ENCODE data around the gene DUSP9.
"Not testable (repeated sequence)": the region's sequence is repeated elsewhere in the genome, so short reads cannot be mapped to it uniquely, and the experiment has no call there.

Gene DUSP9

DNA sequence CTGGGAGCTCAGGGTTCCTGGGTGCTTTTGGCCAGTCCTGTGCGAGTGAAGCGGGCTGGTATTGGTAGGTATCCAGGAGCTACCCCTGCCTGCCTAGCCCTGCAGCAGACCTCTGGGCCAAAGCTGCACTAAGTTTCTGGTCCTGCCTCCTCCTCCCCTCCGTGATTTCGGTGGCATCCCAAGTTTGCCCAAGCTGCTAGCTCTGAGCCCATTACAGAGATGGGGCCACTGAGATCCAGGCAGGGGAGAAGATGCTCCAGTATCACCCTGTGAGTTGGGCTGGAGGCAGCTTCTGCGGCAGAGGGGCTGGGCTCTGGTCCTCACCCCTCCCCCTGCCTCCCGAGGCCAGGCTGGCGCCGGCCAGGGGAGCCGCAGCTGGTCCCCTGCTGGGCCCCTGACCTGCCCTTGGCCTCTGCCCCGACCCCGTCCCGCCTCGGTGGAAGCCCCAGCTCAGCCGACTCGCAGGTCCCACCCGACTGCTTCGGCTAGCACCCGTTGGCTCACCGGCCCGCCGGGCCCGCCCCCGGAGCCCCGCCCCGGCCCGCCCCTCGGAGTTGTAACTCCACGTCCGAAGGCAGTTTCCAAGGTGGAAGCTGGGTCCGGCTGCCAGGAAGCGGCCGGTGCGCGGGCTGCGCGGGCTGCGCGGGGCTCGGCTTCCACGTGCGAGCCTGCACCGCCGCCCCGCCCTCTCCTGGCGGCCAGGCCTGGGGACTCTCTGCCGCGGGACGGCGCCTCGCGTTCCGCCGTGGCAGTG lies at the start of gene DUSP9:
Gene DUSP9 (plus strand): TSS at position 584 of the 754 bp plus-strand sequence. CDS start 751 bp downstream, outside the sequence.
- in situ Hi-C loops (cut with HindIII; ENCODE audit: low pct_ligation_motif_present, low pct_unique_long_range_greater_than_20kb, low sequenced_read_pairs) = no loop called here
- DNase-seq = peak; percentile 57

DNA sequence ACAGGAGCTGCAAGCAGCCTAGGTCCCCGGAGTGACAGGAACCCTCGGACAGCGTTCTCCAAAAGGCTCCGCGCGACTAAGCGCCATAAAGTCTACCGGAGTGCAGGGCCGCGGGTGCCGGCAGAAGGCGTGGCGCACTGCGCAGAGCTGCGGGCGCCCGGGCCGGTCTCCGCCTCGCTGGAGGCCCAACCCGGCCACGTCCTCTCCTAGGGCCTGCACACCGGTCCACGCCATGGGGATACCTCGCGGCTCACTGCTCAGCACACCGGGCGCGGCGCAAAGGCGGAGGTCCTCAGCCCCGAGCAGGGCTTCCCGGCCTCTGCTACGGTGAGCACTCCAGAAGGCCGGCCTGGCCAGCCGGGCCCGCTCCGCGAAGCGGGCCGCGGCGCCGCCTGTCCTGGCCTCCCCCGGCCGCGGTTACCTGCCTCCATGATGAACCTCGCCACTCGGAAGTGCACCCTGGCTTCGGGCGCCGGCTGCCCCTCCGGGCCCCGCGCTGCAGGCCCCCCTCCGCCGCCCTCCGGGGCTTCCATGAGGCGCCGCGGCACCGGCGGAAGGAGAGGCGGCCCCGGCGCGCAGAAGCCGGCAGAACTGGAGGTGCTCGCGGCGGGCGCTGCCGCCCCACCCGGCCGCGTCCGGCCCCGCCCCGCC lies 48.3 kb upstream of the DUSP9 start, which contains the start of gene CCNQ:
Gene CCNQ (minus strand): TSS at position 599 of the 651 bp plus-strand sequence. CDS start 66 bp downstream, at position 533.
- DNase-seq = peak; percentile 5
- in situ Hi-C loops (cut with HindIII; ENCODE audit: low pct_ligation_motif_present, low pct_unique_long_range_greater_than_20kb, low sequenced_read_pairs) = no loop called here

- DNase-seq = peak; percentile 79
- in situ Hi-C loops (cut with HindIII; ENCODE audit: low pct_ligation_motif_present, low pct_unique_long_range_greater_than_20kb, low sequenced_read_pairs) = no loop called here
These were observed 47.6 kb upstream of the DUSP9 start for GRCh38 chrX:153599192-153600031.

DNA sequence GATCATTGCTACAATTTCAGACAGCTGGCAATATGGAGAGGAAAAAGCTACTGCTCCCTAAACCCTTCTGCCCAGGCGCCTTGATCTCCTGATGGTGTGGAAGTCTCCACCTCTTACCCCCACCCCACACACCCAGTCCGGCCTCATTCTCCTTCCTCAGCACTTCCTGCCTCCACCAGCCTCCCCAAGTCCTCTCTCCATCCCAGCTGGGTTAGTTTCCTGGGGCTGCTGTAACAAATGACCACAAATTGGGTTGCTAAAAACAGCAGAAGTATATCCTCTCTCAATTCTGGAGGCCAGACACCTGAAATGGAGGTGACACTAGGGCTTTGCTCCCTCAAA lies 47.0 kb upstream of the DUSP9 start:
- DNase-seq = peak; percentile 1
- in situ Hi-C loops (cut with HindIII; ENCODE audit: low pct_ligation_motif_present, low pct_unique_long_range_greater_than_20kb, low sequenced_read_pairs) = no loop called here

DNA sequence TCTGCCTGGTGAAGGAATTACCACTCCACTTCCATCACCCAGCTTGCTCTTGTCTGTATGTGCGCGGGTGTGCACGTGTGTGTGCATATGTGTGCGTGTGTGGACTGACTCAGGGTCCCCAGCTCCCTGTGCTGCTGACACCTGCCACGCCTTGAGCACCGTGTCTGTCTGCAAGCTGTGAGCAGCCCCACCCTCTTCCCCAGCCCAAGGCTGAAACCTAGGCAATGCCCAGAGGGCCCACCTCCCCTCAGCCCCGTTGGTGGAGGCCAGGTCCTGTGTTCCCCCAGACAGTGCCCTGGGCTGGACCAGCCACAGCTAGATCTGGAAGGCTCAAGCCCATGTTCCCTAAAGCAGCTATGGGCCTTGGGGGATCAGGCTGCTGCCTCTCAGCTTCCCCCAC lies 46.1 kb upstream of the DUSP9 start:
- in situ Hi-C loops (cut with HindIII; ENCODE audit: low pct_ligation_motif_present, low pct_unique_long_range_greater_than_20kb, low sequenced_read_pairs) = no loop called here
- DNase-seq = no peak

DNA sequence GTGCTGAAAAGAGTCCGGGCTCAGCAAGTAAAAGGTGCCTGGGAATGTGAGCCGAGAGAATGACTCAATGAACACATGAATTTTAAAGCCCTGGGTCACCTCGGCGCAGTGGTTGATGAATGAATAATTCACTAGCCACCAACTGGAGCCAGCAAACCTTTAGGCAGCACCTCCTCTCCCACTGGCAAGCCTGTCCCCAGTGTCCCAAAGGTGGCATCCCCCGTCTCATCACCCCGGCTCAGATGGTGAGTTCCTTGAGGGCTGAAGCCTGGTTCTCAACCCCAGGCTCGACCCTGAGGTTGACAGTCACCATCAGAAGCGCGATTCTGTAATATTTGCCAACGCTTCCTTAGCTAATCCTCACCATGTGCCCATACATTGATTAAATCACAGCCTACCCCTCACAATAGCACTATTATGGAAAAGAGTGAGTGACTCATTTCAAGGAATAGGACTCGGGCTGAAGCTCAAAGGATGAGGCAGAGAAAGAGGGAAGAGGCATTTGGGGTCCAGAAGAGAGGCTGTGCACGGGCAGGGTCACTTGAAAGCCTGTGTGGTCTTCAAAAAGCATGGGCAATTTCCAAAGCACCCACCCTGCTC lies 45.4 kb upstream of the DUSP9 start:
- in situ Hi-C loops (cut with HindIII; ENCODE audit: low pct_ligation_motif_present, low pct_unique_long_range_greater_than_20kb, low sequenced_read_pairs) = no loop called here

DNA sequence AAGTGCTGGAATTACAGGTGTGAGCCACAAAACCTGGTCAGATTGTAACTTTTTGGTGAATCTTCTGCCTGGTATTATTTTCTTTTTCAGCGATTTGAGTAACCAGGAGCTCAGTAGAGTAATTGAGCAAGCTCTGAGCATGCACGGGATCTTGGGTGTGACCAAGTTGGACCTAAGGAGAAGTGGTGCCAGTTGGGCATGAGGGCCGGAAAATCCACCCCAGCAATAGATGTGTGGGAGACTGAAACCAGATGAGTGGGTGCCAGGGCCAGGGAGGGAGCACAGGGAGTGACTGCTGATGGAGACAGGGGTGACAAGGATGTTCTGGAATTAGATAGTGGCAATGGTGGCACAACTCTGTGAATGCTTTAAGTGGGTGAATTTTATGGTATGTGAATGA lies 44.4 kb upstream of the DUSP9 start:
- in situ Hi-C loops (cut with HindIII; ENCODE audit: low pct_ligation_motif_present, low pct_unique_long_range_greater_than_20kb, low sequenced_read_pairs) = no loop called here

More for the DNA sequence above, 45.4 kb upstream of the DUSP9 start:
- no peak for DNase-seq

DNA sequence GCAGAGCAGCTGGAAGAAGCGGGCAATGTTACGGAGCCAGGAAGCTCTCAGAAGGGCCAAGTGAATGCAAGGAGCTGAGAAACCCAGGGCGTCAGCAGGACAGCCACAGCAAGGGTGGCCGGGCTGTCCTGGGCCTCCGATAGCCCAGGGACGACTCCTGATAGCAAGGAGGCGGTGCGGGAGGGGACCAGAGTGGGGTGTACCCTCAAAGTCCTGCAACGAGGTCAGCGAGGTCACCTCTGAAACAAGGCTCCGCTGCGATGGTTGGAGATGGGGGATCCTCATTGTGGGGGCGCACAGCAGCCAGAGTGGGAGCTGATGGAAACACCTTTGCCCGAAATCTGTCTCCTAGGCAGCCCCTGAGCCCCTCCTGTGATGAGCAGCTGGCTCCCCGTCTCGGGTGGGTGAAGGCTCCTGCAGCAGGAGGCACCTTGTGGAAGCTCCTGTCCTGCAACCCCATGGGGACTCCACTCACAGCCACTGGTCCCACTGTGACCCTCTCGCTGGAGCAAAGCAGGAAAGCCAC lies 43.8 kb upstream of the DUSP9 start:
- no peak for DNase-seq
- in situ Hi-C loops (cut with HindIII; ENCODE audit: low pct_ligation_motif_present, low pct_unique_long_range_greater_than_20kb, low sequenced_read_pairs) = no loop called here

More for the DNA sequence above, 44.4 kb upstream of the DUSP9 start:
- DNase-seq = no peak

DNA sequence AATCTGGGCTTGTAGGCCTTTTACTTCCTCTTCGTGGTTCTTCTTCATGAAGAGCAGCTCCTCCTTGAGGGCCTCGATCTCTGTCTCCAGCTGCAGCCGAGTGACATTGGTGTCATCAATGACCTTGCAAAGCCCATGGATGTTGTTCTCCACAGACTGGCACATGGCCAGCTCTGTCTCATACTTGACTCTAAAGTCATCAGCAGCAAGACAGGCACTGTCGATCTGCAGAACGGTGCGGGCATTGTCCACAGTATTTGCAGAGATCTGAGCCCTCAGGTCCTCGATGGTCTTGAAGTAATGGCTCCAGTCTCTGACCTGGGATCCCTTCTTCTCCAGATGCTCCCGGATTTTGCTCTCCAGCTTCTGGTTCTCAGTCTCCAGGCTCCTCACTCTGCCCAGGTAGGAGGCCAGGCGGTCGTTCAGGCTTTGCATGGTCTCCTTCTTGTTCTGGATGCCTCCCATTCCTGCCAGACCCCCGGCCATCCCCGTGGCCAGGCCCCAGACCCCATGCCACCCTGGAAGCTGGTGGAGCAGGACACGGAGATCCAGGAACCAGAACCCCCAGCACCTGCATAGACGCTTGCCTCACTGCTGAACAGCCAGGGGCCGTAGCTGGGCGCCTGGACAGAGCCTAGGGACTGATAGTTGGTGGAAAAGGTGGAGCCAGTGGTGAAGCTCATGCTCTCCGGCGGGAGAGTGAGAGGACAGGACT lies 42.2 kb upstream of the DUSP9 start:
- in situ Hi-C loops (cut with HindIII; ENCODE audit: low pct_ligation_motif_present, low pct_unique_long_range_greater_than_20kb, low sequenced_read_pairs); DNase-seq: not testable (repeated sequence)

- in situ Hi-C loops (cut with HindIII; ENCODE audit: low pct_ligation_motif_present, low pct_unique_long_range_greater_than_20kb, low sequenced_read_pairs) = no loop called here
- DNase-seq = no peak
These were observed 40.5 kb upstream of the DUSP9 start for GRCh38 chrX:153606503-153606902.

GRCh38 chrX:153608376-153608775 lies 38.6 kb upstream of the DUSP9 start:
- no peak for DNase-seq
- in situ Hi-C loops (cut with HindIII; ENCODE audit: low pct_ligation_motif_present, low pct_unique_long_range_greater_than_20kb, low sequenced_read_pairs) = no loop called here

DNA sequence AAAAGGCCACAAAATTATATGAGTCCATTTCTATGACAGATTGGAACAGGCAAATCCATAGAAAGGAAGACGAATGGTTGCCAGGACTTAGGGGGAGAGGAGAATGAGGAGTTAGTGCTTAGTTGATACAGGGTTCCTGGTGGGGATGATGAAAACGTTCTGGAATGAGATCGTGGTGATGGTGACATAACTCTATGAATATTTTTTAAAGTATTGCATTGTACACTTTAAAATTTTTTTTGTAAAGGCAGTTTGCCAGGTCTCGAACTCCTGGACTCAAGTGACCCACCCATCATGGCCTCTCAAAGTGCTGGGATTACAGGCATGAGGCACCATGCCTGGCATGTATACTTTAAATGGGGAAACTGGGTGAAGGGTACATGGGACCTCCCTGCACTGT lies 38.2 kb upstream of the DUSP9 start:
- in situ Hi-C loops (cut with HindIII; ENCODE audit: low pct_ligation_motif_present, low pct_unique_long_range_greater_than_20kb, low sequenced_read_pairs) = no loop called here
- no peak for DNase-seq

DNA sequence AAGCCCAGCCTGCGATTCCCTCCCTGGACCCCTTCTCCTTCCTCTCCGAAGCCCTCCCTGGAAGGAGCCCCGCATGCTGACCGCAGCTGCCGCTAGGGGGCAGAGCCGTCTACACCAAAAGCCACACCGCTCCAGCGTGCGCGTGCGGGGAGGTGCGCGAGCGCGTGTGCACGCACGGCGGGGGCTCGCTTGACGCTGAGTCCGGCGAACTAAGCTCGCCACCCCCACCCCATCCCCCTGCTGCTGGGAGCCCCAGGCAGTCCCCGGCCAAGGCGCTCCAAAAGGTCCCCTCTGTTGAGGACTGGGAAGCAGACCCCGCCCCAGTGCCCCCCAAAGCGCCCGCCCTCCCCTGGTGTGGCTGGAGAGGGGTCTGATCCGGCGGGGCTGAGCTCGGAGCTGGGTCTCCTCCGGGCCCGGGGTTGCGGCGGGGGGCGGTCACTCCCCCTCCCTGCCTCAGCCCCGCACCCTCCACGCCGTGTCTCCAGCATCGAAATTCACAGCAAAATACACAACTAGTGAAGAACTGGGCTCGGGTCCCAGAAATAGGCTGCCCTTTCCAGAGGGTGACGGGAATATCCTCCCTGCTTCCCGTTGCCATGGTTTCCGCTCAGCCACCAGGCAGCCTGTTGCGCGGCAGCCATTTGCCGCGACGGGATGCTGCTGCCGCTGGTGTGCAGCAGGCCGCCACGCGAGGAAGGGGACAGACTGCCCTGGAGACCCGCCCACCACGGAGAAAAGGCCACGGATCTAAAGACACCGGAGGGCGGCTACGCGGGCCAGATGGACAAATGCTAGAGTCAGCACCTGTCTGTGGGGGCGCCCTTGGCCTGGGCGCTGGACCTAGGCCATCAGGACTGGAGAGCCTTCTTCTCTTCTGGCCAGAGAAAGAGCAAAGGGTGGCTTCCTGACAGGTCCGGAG lies 36.8 kb upstream of the DUSP9 start:
- peak; percentile 43 for DNase-seq
- in situ Hi-C loops (cut with HindIII; ENCODE audit: low pct_ligation_motif_present, low pct_unique_long_range_greater_than_20kb, low sequenced_read_pairs) = no loop called here

DNA sequence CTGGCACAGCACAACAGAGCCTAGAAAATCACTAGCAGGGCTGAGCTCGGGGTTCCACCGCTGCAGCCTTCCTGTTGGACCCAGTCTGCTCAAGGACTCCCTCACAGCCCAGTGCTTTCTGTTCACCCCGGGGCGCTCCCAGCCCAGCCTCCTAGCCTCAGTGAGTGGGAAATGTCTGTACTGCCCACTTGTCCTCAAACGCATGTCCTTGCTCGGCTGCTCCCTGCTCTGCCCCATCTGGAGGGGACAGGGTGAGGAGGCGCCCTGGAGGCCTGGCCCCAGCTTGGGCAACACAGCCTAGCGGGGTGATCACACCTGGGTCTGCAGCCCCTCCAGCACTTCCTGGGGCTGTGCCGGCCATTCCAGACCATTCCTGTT lies 36.2 kb upstream of the DUSP9 start:
- in situ Hi-C loops (cut with HindIII; ENCODE audit: low pct_ligation_motif_present, low pct_unique_long_range_greater_than_20kb, low sequenced_read_pairs) = no loop called here
- no peak for DNase-seq

DNA sequence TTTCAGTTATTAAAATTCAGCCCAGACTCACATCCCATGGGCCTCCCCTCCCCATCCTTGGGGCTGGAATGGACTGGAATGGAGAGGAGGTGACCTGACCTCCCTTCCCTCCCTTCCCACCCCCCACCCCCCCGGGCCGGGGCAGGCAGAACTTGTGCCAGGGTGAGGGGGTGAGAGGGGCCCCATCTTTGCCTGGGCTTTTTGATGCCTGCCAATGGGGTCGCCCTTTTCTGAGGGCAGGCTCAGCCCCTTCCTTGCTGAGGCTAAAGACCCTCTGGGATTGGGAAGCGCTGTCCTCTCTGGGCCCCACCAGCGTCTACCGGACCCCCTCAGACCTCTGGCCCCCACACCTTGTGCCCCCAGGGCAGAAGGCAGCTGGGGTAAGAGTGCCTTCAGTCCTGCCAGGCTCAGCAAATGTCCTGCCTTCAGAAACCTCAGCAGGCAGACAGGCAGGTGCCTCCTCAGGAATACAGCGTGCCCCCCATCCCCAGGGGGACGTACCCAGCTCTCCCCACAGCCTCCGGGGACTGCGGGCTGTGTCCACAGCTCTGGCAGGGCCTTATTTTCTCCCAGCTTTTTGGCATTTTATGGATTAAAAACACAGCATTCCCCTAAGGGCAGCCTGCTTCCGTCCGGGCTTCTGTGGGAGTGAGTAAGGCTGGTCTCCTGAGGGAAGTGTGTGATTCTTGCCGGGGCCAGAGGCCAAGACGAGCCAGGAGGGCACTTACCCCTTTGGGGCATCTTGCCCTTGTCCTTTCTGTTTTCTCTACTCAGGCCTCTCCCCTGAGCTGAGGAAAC lies 35.5 kb upstream of the DUSP9 start:
- in situ Hi-C loops (cut with HindIII; ENCODE audit: low pct_ligation_motif_present, low pct_unique_long_range_greater_than_20kb, low sequenced_read_pairs) = no loop called here
- DNase-seq = no peak

DNA sequence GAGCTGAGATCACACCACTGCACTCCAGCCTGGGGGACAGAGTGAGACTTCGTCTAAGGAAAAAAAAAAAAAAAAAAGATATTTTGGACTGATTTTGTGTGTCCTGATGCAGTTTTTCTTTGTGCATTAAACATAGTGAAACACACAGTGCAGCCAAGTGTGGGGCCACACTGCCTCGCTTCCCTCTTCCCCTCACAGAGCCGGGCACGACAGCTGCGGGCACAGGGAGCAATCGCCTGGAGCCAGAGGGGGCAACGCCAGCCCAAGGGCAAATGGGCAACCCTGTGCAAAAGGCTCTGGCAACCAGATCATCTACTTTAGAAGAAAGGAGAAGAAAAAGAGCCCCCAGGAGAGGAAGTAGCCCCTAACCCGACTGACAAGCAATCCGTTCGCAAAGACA lies 34.6 kb upstream of the DUSP9 start:
- in situ Hi-C loops (cut with HindIII; ENCODE audit: low pct_ligation_motif_present, low pct_unique_long_range_greater_than_20kb, low sequenced_read_pairs) = no loop called here
- DNase-seq = no peak
